DMS153 treated with DMSO at 0.1 percent for 48 hours (cell line): ENCODE measurements around the gene DPH5.
"Not testable (repeated sequence)": the region's sequence is repeated elsewhere in the genome, so short reads cannot be mapped to it uniquely, and the experiment has no call there.

Experiments
- DNase-seq: peaks from one replicate; lab custom pipeline; 2025; ENCODE audit not compliant: unreplicated experiment; lab: John Stamatoyannopoulos, UW

The DPH5 gene

GRCh38 chr1:100989306-100990077 lies 36.1 kb downstream of the DPH5 start:
- DNase-seq = no peak

- DNase-seq = no peak
Observed at GRCh38 chr1:100988121-100988520, 37.5 kb downstream of the DPH5 start.

GRCh38 chr1:100982793-100983192 lies 42.8 kb downstream of the DPH5 start:
- DNase-seq = no peak

- DNase-seq = no peak
Observed at GRCh38 chr1:100979631-100980030, 46.0 kb downstream of the DPH5 start.

GRCh38 chr1:100976936-100977335 lies 48.6 kb downstream of the DPH5 start:
- no peak for DNase-seq

- DNase-seq = no peak
Observed at GRCh38 chr1:100972185-100972584, 53.4 kb downstream of the DPH5 start.

- no peak for DNase-seq
Observed at GRCh38 chr1:100971021-100971420, 54.6 kb downstream of the DPH5 start.

- no peak for DNase-seq
Observed at GRCh38 chr1:100969327-100969726, 56.3 kb downstream of the DPH5 start.

GRCh38 chr1:100968621-100969020 lies 57.0 kb downstream of the DPH5 start:
- no peak for DNase-seq

GRCh38 chr1:100960098-100960497 lies 65.5 kb downstream of the DPH5 start:
- no peak for DNase-seq

- no peak for DNase-seq
Observed at GRCh38 chr1:100959502-100960060, 66.0 kb downstream of the DPH5 start.

GRCh38 chr1:100955322-100955721 lies 70.3 kb downstream of the DPH5 start:
- DNase-seq = no peak

GRCh38 chr1:100953960-100954730 lies 71.4 kb downstream of the DPH5 start:
- DNase-seq = no peak

- not testable (repeated sequence) for DNase-seq
Observed at GRCh38 chr1:100952970-100953369, 72.6 kb downstream of the DPH5 start.

GRCh38 chr1:100952104-100952745 lies 73.4 kb downstream of the DPH5 start:
- no peak for DNase-seq

- no peak for DNase-seq
Observed at GRCh38 chr1:100950781-100951180, 74.8 kb downstream of the DPH5 start.

GRCh38 chr1:100950337-100950736 lies 75.2 kb downstream of the DPH5 start:
- no peak for DNase-seq

GRCh38 chr1:100949515-100950158 lies 75.9 kb downstream of the DPH5 start:
- peak; percentile 69 for DNase-seq

- DNase-seq = not testable (repeated sequence)
Observed at GRCh38 chr1:100948721-100949405, 76.7 kb downstream of the DPH5 start.

- not testable (repeated sequence) for DNase-seq
Observed at GRCh38 chr1:100947816-100948215, 77.8 kb downstream of the DPH5 start.
